Ureter (tissue), 1 donor: ENCODE measurements around the gene RGS4. TPM values are rescaled to one million over a fixed set of nuclear protein-coding genes. Genes with fewer than 3 reads are reported as not detected.

Experiments
- DNase-seq: peaks from one replicate; pipeline ENCODE4 v3.0.0-alpha.2; 2020; ENCODE audit warnings: low spot score
- total RNA-seq: library from RNA; stranded (reverse); gene quantifications from one replicate; pipeline ENCODE4 v1.2.4, GENCODE V29; 2023
- donor health status: DM: yes; HTN: yes; CAD: no.

The RGS4 gene
- total RNA-seq, 1 donor from 2014 or later, result 1.6 TPM

DNA sequence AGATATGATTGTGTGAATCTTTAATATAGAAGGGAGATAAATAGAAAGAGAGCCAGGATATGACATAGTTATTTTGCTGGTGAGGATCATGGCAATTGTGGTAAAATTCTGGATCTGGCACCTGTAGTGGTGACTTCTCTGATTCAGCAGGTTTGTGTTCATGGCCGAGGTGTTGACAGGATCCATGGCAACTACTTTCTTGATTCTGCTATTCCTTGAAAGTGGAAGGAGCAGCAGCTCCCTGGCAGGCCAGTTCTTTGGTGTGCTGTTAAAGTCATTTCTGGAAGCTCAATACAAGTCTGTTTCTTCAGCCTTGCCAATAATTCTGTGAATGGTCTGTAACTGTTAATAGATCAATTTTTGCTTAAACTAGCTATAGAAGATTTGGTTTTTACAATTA is 33.4 kb downstream of the RGS4 start:
- no peak for DNase-seq

DNA sequence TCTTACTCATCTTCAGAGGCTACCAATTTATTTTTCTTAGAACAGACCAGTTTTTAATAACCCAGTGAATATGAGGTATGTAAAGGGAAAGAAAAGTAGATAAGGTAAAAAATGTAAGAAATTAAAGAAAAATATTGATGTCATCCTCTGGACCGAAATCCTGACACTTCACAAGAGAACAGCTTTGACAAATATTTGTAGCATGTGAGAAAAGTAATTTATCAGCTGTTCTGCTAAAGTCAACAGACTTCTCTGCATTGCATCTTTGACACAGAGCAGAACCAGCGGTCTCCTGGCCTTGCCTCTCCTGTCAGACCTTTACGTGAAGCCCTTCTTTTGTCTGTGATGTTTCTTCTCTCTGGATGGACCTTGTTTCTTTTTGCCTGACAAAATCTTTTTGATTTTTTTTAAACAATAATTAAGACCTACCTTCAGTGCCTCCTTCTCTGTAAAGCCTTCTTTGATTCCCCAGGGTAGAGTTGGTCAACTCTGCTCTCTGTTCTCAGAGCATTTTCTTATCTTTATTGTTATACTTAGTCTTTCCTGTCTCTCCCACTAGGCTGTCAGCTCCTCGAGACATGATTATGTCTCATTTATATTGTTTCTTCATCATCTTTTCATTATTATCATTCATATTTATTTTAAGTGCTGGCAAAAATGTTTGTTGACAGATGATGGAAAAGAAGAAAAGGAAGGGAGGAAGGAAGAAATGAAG is 35.4 kb downstream of the RGS4 start:
- no peak for DNase-seq

DNA sequence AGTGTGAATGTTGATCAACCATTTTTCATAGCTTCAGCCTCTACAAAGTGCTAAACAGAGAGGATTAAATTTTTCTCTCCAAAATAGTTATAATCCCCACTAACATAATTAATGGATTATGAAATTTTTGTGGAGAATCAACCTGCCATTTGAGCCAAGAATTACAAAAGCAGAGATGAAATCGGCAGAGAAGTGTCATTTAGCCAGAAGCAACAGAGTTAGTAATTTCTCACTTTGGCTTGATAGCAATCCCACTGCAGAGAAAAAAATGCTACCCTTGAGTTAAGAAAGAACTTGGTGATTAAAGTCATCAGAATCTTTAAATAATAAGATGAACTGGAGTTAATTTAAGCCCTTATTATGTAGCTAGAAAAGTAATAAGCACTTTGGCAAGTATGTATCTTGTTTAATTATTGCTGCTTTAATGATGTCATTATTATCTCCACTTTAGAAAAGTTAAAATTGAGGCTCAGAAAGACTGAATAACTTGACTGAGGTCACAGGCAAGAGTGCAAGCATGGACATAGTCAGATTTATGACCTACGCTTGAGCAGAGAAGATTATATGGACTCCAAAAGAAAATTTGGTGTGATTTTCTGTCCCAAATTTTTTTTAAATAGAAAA is 37.3 kb downstream of the RGS4 start:
- no peak for DNase-seq

DNA sequence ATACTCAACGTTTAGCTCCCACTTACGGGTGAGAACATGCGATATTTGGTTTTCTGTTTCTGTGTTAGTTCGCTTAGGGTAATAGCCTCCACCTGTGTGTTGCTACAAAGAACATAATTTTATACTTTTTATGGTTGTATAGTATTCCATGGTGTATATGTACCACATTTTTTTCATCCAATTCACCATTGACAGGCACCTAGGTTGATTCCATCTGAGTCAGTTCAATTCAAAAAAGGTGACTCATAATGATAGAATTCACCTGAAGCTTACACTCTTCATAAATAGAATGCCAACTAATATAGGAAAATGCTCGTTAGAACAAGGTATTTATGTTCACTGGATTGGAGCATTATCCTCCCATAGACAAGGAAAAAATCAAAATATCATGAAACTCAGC is 38.5 kb downstream of the RGS4 start:
- DNase-seq, result no peak

DNA sequence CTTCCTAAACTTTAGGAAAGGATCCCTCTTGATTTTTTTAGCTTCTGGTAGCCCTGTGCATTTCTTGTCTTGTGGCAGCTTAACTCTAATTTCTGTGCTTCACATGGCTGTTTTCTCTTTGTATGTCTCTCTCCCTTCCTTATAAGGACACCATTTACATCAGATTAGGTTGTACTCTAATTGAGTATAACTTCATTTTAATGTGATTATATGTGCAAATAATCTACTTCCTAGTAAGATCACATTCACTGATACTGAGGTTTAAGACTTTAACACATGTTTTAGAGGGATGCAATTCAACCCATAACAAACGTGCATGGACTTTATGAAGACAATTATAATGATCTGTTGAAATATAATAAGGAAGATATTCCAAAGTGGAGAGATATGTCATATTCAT is 46.7 kb downstream of the RGS4 start:
- DNase-seq, result no peak

- DNase-seq, result no peak
Observed at GRCh38 chr1:163119707-163120106, 50.5 kb downstream of the RGS4 start.

DNA sequence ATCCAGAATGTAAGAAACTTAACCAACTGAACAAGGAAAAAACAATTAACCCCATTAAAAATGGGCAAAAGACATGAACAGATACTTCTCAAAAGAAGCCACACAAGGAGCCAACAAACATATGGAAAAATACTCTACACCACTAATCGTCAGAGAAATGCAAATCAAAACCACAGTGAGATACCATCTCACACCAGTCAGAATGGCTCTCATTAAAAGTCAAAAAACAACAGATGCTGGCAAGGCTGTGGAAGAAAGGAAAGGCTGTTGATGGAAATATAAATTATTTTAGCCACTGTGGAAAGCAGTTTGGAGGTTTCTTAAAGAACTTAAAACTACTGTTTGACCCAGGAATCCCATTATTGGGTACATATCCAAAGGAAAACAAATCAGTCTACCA is 51.2 kb downstream of the RGS4 start:
- no peak for DNase-seq

GRCh38 chr1:163124812-163125211 is 55.7 kb downstream of the RGS4 start:
- no peak for DNase-seq

Other genes starting within 250 kb of the RGS4 start
- 0.23 TPM for gene CCDC190, start 208.2 kb upstream of the RGS4 start, total RNA-seq
- gene RGS5, start 133.6 kb downstream of the RGS4 start, total RNA-seq, result 80.9 TPM